IPS DF 6.9 (cell line): ENCODE data around the gene TSBP1.

Experiments used
- DNase-seq: peaks from one replicate; pipeline ENCODE4 v3.0.0-alpha.2; 2013; ENCODE audit warnings: low read depth, low spot score
- H3K27ac ChIP-seq: one replicate; pipeline ENCODE4 v1.5.1; 2013; ENCODE audit warnings: low read length, control low read depth
- H3K27me3 ChIP-seq: 2 replicates; pipeline ENCODE4 v1.6.1; 2013; ENCODE audit warnings: mild to moderate bottlenecking, low read length; ENCODE audit not compliant: control insufficient read depth, insufficient read depth
- H3K36me3 ChIP-seq: 2 replicates; pipeline ENCODE4 v1.6.1; 2013; ENCODE audit warnings: low read length; ENCODE audit not compliant: control insufficient read depth, insufficient read depth
- H3K4me1 ChIP-seq: 2 replicates; pipeline ENCODE4 v1.6.1; 2013; ENCODE audit warnings: low read length; ENCODE audit not compliant: control insufficient read depth, insufficient read depth
- H3K4me3 ChIP-seq: 2 replicates; pipeline ENCODE4 v1.5.1; 2013; ENCODE audit warnings: mild to moderate bottlenecking, low read length
- H3K9me3 ChIP-seq: 2 replicates; pipeline ENCODE4 v1.6.1; 2013; ENCODE audit warnings: low read length, inconsistent platforms; ENCODE audit not compliant: control insufficient read depth, insufficient read depth
- WGBS: extraction: QIAGEN DNeasy Blood & Tissue Kit; methylation state at CpG from one replicate; pipeline ENCODE4 v1.1.7; 2013; ENCODE audit warnings: mixed read lengths, missing lambda C conversion rate; ENCODE audit not compliant: insufficient read length, insufficient coverage; 5-methylcytosine and 5-hydroxymethylcytosine counted together

Gene TSBP1, protein sequence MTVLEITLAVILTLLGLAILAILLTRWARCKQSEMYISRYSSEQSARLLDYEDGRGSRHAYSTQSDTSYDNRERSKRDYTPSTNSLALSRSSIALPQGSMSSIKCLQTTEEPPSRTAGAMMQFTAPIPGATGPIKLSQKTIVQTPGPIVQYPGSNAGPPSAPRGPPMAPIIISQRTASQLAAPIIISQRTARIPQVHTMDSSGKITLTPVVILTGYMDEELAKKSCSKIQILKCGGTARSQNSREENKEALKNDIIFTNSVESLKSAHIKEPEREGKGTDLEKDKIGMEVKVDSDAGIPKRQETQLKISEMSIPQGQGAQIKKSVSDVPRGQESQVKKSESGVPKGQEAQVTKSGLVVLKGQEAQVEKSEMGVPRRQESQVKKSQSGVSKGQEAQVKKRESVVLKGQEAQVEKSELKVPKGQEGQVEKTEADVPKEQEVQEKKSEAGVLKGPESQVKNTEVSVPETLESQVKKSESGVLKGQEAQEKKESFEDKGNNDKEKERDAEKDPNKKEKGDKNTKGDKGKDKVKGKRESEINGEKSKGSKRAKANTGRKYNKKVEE

DNA sequence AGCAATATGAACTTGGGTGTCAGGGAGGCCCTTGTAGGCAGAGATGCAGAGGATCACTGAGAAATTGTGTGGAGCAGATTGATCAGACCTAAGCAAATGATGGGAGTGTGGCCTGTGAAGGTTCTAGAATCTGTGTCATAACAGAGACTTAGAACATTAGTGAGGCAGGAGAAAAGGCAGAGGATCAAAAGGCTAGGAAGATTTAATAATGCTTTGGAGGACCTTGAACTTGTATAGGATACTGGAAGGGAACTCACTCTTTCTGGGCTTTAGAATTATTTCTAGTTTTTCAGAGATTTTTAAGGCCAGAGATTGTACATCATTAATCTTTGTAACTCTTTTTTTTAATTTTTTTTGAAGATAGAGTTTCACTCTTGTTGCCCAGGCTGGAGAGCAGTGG, at the start of gene TSBP1:
Gene TSBP1 (minus strand): TSS at position 101 of the 400 bp plus-strand sequence. CDS start 197 bp downstream, outside the sequence.
- DNase-seq: no peak
- Histone ChIP-seq H3K4me3 (no peak within 1 kb of the TSS), H3K36me3 (no peaks in the 10 kb centered on the region), H3K27me3 (no peaks in the 10 kb centered on the region), H3K9me3 (no peaks in the 10 kb centered on the region), H3K27ac (no peak within 1 kb of the TSS), H3K4me1 (no peaks in the 10 kb centered on the region)

GRCh38 chr6:32416036-32416435, 44.3 kb upstream of the TSBP1 start:
- H3K36me3 ChIP-seq: no peaks in the 10 kb centered on the region
- no peak for DNase-seq
- H3K27ac ChIP-seq: no peak overlapping the region
- no peaks in the 10 kb centered on the region for H3K27me3 ChIP-seq
- no peak overlapping the region for H3K4me3 ChIP-seq
- no peaks in the 10 kb centered on the region for H3K9me3 ChIP-seq
- WGBS: no CpG with 5 or more reads among the region's 3 CpGs
- no peaks in the 10 kb centered on the region for H3K4me1 ChIP-seq

DNA sequence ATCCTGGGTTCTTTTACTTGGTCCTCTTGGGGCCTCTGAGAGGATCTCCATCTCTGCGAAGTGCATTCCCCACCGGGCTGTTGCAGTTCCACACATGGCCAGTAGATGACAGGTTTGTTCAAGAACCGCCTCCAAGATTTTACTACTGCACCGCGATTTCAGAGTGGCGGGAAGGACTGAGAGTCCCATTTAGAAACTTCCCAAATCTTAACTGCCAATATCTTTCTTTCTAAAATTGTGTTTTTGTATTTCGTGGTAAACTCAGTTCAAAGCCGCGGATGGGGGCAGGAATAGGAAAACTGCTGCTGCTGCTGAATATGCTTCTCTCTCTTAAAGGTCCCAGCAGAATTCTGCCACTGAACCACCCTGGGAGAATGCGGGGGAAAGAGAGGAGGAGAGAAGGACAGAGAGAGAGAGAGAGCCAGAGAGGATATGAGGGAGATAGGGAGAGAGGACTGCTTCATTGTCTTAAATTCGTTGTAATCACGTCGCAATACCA, 43.9 kb upstream of the TSBP1 start:
- no peaks in the 10 kb centered on the region for H3K4me1 ChIP-seq
- no peaks in the 10 kb centered on the region for H3K27me3 ChIP-seq
- H3K9me3 ChIP-seq: no peaks in the 10 kb centered on the region
- no peaks in the 10 kb centered on the region for H3K36me3 ChIP-seq
- no peak for DNase-seq
- WGBS: no CpG with 5 or more reads among the region's 13 CpGs
- no peak overlapping the region for H3K4me3 ChIP-seq
- H3K27ac ChIP-seq: no peak overlapping the region

- no peaks in the 10 kb centered on the region for H3K27me3 ChIP-seq
- no peaks in the 10 kb centered on the region for H3K9me3 ChIP-seq
- H3K4me1 ChIP-seq: no peaks in the 10 kb centered on the region
- H3K27ac ChIP-seq: no peak overlapping the region
- no peaks in the 10 kb centered on the region for H3K36me3 ChIP-seq
- no peak overlapping the region for H3K4me3 ChIP-seq
- WGBS: no CpG with 5 or more reads among the region's 11 CpGs
- peak; percentile 84 for DNase-seq
These were observed 41.8 kb upstream of the TSBP1 start for GRCh38 chr6:32413427-32414047.

GRCh38 chr6:32411566-32412327, 40.0 kb upstream of the TSBP1 start:
- no CpG with 5 or more reads among the region's 9 CpGs for WGBS
- no peaks in the 10 kb centered on the region for H3K36me3 ChIP-seq
- no peak for DNase-seq
- H3K4me1 ChIP-seq: peaks cover 3% of the 10 kb centered on the region
- H3K9me3 ChIP-seq: no peaks in the 10 kb centered on the region
- no peak overlapping the region for H3K4me3 ChIP-seq
- no peak overlapping the region for H3K27ac ChIP-seq
- H3K27me3 ChIP-seq: no peaks in the 10 kb centered on the region

DNA sequence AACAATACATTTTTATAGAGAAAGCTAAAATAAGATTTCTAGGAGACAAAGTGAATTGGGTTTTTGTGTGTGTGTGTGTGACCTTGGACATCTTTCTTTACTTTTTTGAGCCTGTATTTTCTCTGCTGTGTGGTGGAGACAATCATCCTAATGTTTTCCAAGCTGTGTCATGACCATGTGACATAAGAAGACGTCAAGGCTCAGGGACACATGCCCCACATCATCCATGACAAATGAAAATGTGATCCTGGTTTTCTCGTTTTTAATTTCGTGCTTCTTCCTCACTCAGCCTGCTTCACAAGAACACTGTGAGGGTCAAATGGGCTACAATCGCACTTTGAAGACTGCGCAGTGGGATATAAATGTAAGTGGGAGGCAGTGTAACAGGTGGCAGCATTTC, 39.2 kb upstream of the TSBP1 start:
- Histone ChIP-seq H3K4me1 (peaks cover 3% of the 10 kb centered on the region), H3K27me3 (no peaks in the 10 kb centered on the region), H3K4me3 (no peak overlapping the region), H3K9me3 (no peaks in the 10 kb centered on the region), H3K36me3 (no peaks in the 10 kb centered on the region), H3K27ac (no peak overlapping the region)
- DNase-seq: no peak
- no CpG with 5 or more reads among the region's 5 CpGs for WGBS

DNA sequence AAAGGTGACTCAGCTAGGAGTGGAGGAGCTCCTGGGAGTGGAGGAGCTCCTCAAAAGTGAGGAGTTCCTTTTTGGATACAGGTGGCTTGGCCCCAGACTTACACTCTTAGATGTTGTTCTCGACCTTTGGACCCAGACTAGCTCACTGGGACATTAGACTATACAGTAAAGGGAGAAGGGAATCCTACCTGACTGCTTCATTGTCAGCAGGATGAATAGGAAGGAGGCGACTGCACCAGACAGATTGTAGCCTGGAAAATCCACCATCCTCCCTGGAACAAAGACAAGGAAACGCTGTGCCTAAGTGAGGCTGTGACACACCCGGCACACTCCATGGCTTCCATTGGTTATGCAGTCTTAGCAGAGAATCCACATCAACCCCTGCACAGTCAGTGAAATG, 35.2 kb upstream of the TSBP1 start, which contains the start of gene BTNL2:
Gene BTNL2 (minus strand): TSS at position 325 of the 400 bp plus-strand sequence. CDS start 58 bp downstream, at position 267.
- WGBS: no CpG with 5 or more reads among the region's 4 CpGs
- H3K4me1 ChIP-seq: peaks cover 3% of the 10 kb centered on the region
- no peak for DNase-seq
- no peak within 1 kb of the TSS for H3K27ac ChIP-seq
- no peaks in the 10 kb centered on the region for H3K27me3 ChIP-seq
- H3K9me3 ChIP-seq: no peaks in the 10 kb centered on the region
- no peaks in the 10 kb centered on the region for H3K36me3 ChIP-seq
- H3K4me3 ChIP-seq: no peak within 1 kb of the TSS

GRCh38 chr6:32406197-32406596, 34.5 kb upstream of the TSBP1 start:
- Histone ChIP-seq H3K36me3 (no peaks in the 10 kb centered on the region), H3K4me3 (no peak overlapping the region), H3K4me1 (peaks cover 3% of the 10 kb centered on the region), H3K27me3 (no peaks in the 10 kb centered on the region), H3K27ac (no peak overlapping the region), H3K9me3 (no peaks in the 10 kb centered on the region)
- DNase-seq: no peak
- no CpG with 5 or more reads among the region's 9 CpGs for WGBS

GRCh38 chr6:32405656-32406055, 34.0 kb upstream of the TSBP1 start:
- Histone ChIP-seq H3K27ac (no peak overlapping the region), H3K4me3 (no peak overlapping the region), H3K9me3 (no peaks in the 10 kb centered on the region), H3K36me3 (no peaks in the 10 kb centered on the region), H3K27me3 (no peaks in the 10 kb centered on the region), H3K4me1 (peaks cover 3% of the 10 kb centered on the region)
- WGBS: no CpG with 5 or more reads among the region's 1 CpG
- no peak for DNase-seq

GRCh38 chr6:32402812-32403211, 31.1 kb upstream of the TSBP1 start:
- H3K36me3 ChIP-seq: no peaks in the 10 kb centered on the region
- H3K27me3 ChIP-seq: no peaks in the 10 kb centered on the region
- no peaks in the 10 kb centered on the region for H3K9me3 ChIP-seq
- peaks cover 3% of the 10 kb centered on the region for H3K4me1 ChIP-seq
- no CpG with 5 or more reads among the region's 8 CpGs for WGBS
- no peak for DNase-seq
- no peak overlapping the region for H3K4me3 ChIP-seq
- H3K27ac ChIP-seq: no peak overlapping the region
